Testis (tissue), 3 donors: ENCODE results near the gene IQSEC1. TPM values are rescaled to one million over a fixed set of nuclear protein-coding genes. Genes with fewer than 3 reads are reported as not detected.

Source experiments
- DNase-seq: peaks from one replicate; pipeline ENCODE4 v3.0.0-alpha.2; 2019
- H3K27ac ChIP-seq, 2 donors: fragments of 200-600 bp; sonication (generic); one replicate each; pipeline ENCODE4 v1.5.1; 2019
- H3K27me3 ChIP-seq: fragments of 200-600 bp; sonication (generic); one replicate; pipeline ENCODE4 v1.5.1; 2019
- H3K36me3 ChIP-seq: fragments of 200-600 bp; sonication (generic); one replicate; pipeline ENCODE4 v1.5.1; 2017; ENCODE audit warnings: low read depth; ENCODE audit errors: missing control alignments
- H3K4me1 ChIP-seq: fragments of 200-600 bp; sonication (generic); one replicate; pipeline ENCODE4 v1.5.1; 2019
- H3K4me3 ChIP-seq, 2 donors: fragments of 200-600 bp; sonication (generic); one replicate each; pipeline ENCODE4 v1.5.1; 2017 to 2019
- H3K9me3 ChIP-seq: fragments of 200-600 bp; sonication (generic); one replicate; pipeline ENCODE4 v1.5.1; 2017
- CTCF ChIP-seq, 3 experiments: fragments of 450-650 bp in 2 of 3; fragments of 200-600 bp in 1 of 3; sonication (generic) in 1 of 3; IDR thresholded peaks; one replicate each; pipeline ENCODE4 v1.5.1; 2016 to 2019; ENCODE audit warnings: antibody characterized with exemption in 3 of 3, mild to moderate bottlenecking in 2 of 3, moderate library complexity in 1 of 3
- POLR2A ChIP-seq: fragments of 450-650 bp; IDR thresholded peaks from one replicate; pipeline ENCODE4 v1.6.1; 2017; ENCODE audit warnings: antibody characterized with exemption, mild to moderate bottlenecking, moderate library complexity
- WGBS, 2 donors: methylation state at CpG; one replicate each; pipeline ENCODE4 v1.1.5; 2018; 5-methylcytosine and 5-hydroxymethylcytosine counted together
- intact Hi-C: fragments of 100-400 bp; cut with DNase I; formaldehyde crosslinking; loops from one replicate; pipeline ENCODE4 v1.15.1; 2023; ENCODE audit warnings: low total_unique reads
- polyA plus RNA-seq: library from polyadenylated mRNA; stranded (reverse); fragments of 350-450 nt; fragmentation: Illumina TruSeq; extraction: RNeasy Lipid Tissue Mini Kit (QIAGEN cat#74804); gene quantifications from one replicate; pipeline ENCODE4 v1.2.3, GENCODE V29; 2014; ENCODE audit warnings: low read depth, low replicate concordance; ENCODE audit not compliant: insufficient read depth
- total RNA-seq, 2 donors: library from RNA; depleted of rRNA; stranded (reverse); fragments of >200 nt; gene quantifications; one replicate each; pipeline ENCODE4 v1.2.3, GENCODE V29; 2016

The IQSEC1 gene
- total and polyA plus RNA-seq, 3 donors from 2014 or later = 32.9 to 89.4 (median 74.3) TPM

- H3K4me1 ChIP-seq = no peaks in the 10 kb centered on the region
- no peaks in the 10 kb centered on the region for H3K9me3 ChIP-seq
- no peak overlapping the region for H3K27ac ChIP-seq
- no peaks in the 10 kb centered on the region for H3K36me3 ChIP-seq
- H3K27me3 ChIP-seq = no peaks in the 10 kb centered on the region
- TF ChIP-seq POLR2A (no peak), CTCF (IDR thresholded peaks at IDR 0.05) (no peak)
- WGBS, 2 donors = 90% methylated on average over 8 of the region's 9 CpGs; no CpG with 5 or more reads in 1 of the 2 donors
- intact Hi-C loops = no loop called here
- H3K4me3 ChIP-seq = no peak overlapping the region
- DNase-seq = no peak
These were observed 152.3 kb downstream of the IQSEC1 start for GRCh38 chr3:12920967-12921366.

- H3K27me3 ChIP-seq = no peaks in the 10 kb centered on the region
- H3K4me1 ChIP-seq = no peaks in the 10 kb centered on the region
- no peak overlapping the region for H3K27ac ChIP-seq
- H3K4me3 ChIP-seq = no peak overlapping the region
- TF ChIP-seq POLR2A (no peak), CTCF (IDR thresholded peaks at IDR 0.05) (no peak)
- H3K36me3 ChIP-seq = no peaks in the 10 kb centered on the region
- intact Hi-C loops = no loop called here
- 83 to 95% methylated on average over 4 to 10 of the region's 10 CpGs for WGBS, 2 donors
- no peaks in the 10 kb centered on the region for H3K9me3 ChIP-seq
- DNase-seq = no peak
These were observed 154.0 kb downstream of the IQSEC1 start for GRCh38 chr3:12919205-12919604.

- DNase-seq = no peak
- 88 to 91% methylated on average over 3 of the region's 3 CpGs for WGBS, 2 donors
- Histone ChIP-seq H3K27ac (no peak overlapping the region), H3K4me1 (no peaks in the 10 kb centered on the region), H3K36me3 (no peaks in the 10 kb centered on the region), H3K27me3 (no peaks in the 10 kb centered on the region), H3K9me3 (no peaks in the 10 kb centered on the region), H3K4me3 (no peak overlapping the region)
- no peak for TF ChIP-seq POLR2A
- TF ChIP-seq CTCF (IDR thresholded peaks at IDR 0.05) = no peak
- intact Hi-C loops = no loop called here
These were observed 155.0 kb downstream of the IQSEC1 start for GRCh38 chr3:12918231-12918630.

- H3K4me3 ChIP-seq = no peak overlapping the region
- no peaks in the 10 kb centered on the region for H3K36me3 ChIP-seq
- TF ChIP-seq CTCF (IDR thresholded peaks at IDR 0.05) = no peak
- no peak for TF ChIP-seq POLR2A
- no peaks in the 10 kb centered on the region for H3K4me1 ChIP-seq
- no peaks in the 10 kb centered on the region for H3K27me3 ChIP-seq
- 79 to 80% methylated on average over 8 to 9 of the region's 9 CpGs for WGBS, 2 donors
- H3K27ac ChIP-seq = no peak overlapping the region
- no peak for DNase-seq
- no peaks in the 10 kb centered on the region for H3K9me3 ChIP-seq
- intact Hi-C loops = no loop called here
These were observed 157.1 kb downstream of the IQSEC1 start for GRCh38 chr3:12916159-12916558.

GRCh38 chr3:12914088-12914487 lies 159.1 kb downstream of the IQSEC1 start:
- intact Hi-C loops = no loop called here
- no peak overlapping the region for H3K27ac ChIP-seq
- H3K27me3 ChIP-seq = no peaks in the 10 kb centered on the region
- TF ChIP-seq POLR2A (no peak), CTCF (IDR thresholded peaks at IDR 0.05) (no peak)
- no peak for DNase-seq
- H3K36me3 ChIP-seq = no peaks in the 10 kb centered on the region
- H3K4me1 ChIP-seq = no peaks in the 10 kb centered on the region
- 76 to 95% methylated on average over 4 to 7 of the region's 7 CpGs for WGBS, 2 donors
- H3K9me3 ChIP-seq = no peaks in the 10 kb centered on the region
- no peak overlapping the region for H3K4me3 ChIP-seq
